ENCODE data around the gene NACC1. TPM values are rescaled to one million over a fixed set of nuclear protein-coding genes. Genes with fewer than 3 reads are reported as not detected.

The NACC1 gene
- total RNA-seq, 1 experiment from 2014 or later: 55.9 TPM

GRCh38 chr19:13112555-13112954 is 5.5 kb upstream of the NACC1 start:
- Mint-ChIP-seq H3K27ac (ENCODE audit: low read depth, unreplicated experiment) (no peak overlapping the region), H3K27me3 (ENCODE audit: insufficient read depth, unreplicated experiment) (no peaks in the 10 kb centered on the region), H3K4me1 (ENCODE audit: insufficient read depth, unreplicated experiment) (peaks cover 5% of the 10 kb centered on the region), H3K9me3 (ENCODE audit: unreplicated experiment) (no peaks in the 10 kb centered on the region), H3K4me3 (ENCODE audit: unreplicated experiment) (no peak overlapping the region), H3K36me3 (ENCODE audit: insufficient read depth, unreplicated experiment) (peaks cover 40% of the 10 kb centered on the region)
- intact Hi-C loops (cut with micrococcal nuclease): no loop called here
- BruUV-seq (replicated peaks): no TSS peak
- TF ChIP-seq CTCF (IDR thresholded peaks at IDR 0.05; ENCODE audit: unreplicated experiment): no peak
- POLR2A ChIA-PET: no interaction called here
- CTCF ChIA-PET: interaction anchor here (1.8 kb wide), 1 partner anchor 19 kb away, joined by 5 read pairs; no protein-coding TSS in a partner anchor
- DNase-seq (ENCODE audit: unreplicated experiment): no peak

GRCh38 chr19:13115936-13116281 is 2.2 kb upstream of the NACC1 start:
- DNase-seq (ENCODE audit: unreplicated experiment): no peak
- ChIA-PET POLR2A (interaction anchor here (0.7 to 5.8 kb wide), 7 partner anchors 12 to 155 kb away, joined by 3 to 61 read pairs (median 4); no protein-coding TSS in a partner anchor), CTCF (interaction anchor here (0.6 to 1.5 kb wide), 4 partner anchors 54 to 133 kb away, joined by 3 read pairs; no protein-coding TSS in a partner anchor)
- Mint-ChIP-seq H3K36me3 (ENCODE audit: insufficient read depth, unreplicated experiment) (peaks cover 26% of the 10 kb centered on the region), H3K4me3 (ENCODE audit: unreplicated experiment) (peak overlapping the region; percentile 98), H3K4me1 (ENCODE audit: insufficient read depth, unreplicated experiment) (peaks cover 19% of the 10 kb centered on the region), H3K9me3 (ENCODE audit: unreplicated experiment) (no peaks in the 10 kb centered on the region), H3K27ac (ENCODE audit: low read depth, unreplicated experiment) (peak overlapping the region; percentile 98), H3K27me3 (ENCODE audit: insufficient read depth, unreplicated experiment) (no peaks in the 10 kb centered on the region)
- no peak for TF ChIP-seq CTCF (IDR thresholded peaks at IDR 0.05; ENCODE audit: unreplicated experiment)
- intact Hi-C loops (cut with micrococcal nuclease): loop anchor here (5.0 kb wide), 2 partner anchors 51 to 631 kb away; a partner anchor contains a TSS
- no TSS peak for BruUV-seq (replicated peaks)

- Mint-ChIP-seq H3K27me3 (ENCODE audit: insufficient read depth, unreplicated experiment) (no peaks in the 10 kb centered on the region), H3K4me3 (ENCODE audit: unreplicated experiment) (peak within 1 kb of the TSS; percentile 98), H3K36me3 (ENCODE audit: insufficient read depth, unreplicated experiment) (peaks cover 26% of the 10 kb centered on the region), H3K4me1 (ENCODE audit: insufficient read depth, unreplicated experiment) (peaks cover 22% of the 10 kb centered on the region), H3K27ac (ENCODE audit: low read depth, unreplicated experiment) (peak within 1 kb of the TSS; percentile 98), H3K9me3 (ENCODE audit: unreplicated experiment) (no peaks in the 10 kb centered on the region)
- no peak for TF ChIP-seq CTCF (IDR thresholded peaks at IDR 0.05; ENCODE audit: unreplicated experiment)
- TSS peak; percentile 75 for BruUV-seq (replicated peaks)
- peak; percentile 95 for DNase-seq (ENCODE audit: unreplicated experiment)
- ChIA-PET CTCF (interaction anchor here (0.6 to 1.5 kb wide), 4 partner anchors 55 to 134 kb away, joined by 3 read pairs; no protein-coding TSS in a partner anchor), POLR2A (interaction anchor here (0.5 to 5.8 kb wide), 12 partner anchors 12 to 189 kb away, joined by 3 to 61 read pairs (median 4); no protein-coding TSS in a partner anchor)
- intact Hi-C loops (cut with micrococcal nuclease): loop anchor here (5.0 kb wide), 2 partner anchors 51 to 631 kb away; a partner anchor contains a TSS
Measured at GRCh38 chr19:13116282-13117175, 1.5 kb upstream of the NACC1 start, which contains the start of gene TRMT1. Gene TRMT1 (minus strand): TSS chr19:13116740. CDS start chr19:13116399, 341 bp downstream.

- DNase-seq (ENCODE audit: unreplicated experiment): no peak
- H3K27ac Mint-ChIP-seq (ENCODE audit: low read depth, unreplicated experiment): peak overlapping the region; percentile 98
- intact Hi-C loops (cut with micrococcal nuclease): loop anchor here (5.0 kb wide), 2 partner anchors 50 to 630 kb away; a partner anchor contains a TSS
- BruUV-seq (replicated peaks): no TSS peak
- H3K4me1 Mint-ChIP-seq (ENCODE audit: insufficient read depth, unreplicated experiment): peaks cover 29% of the 10 kb centered on the region
- peaks cover 20% of the 10 kb centered on the region for H3K36me3 Mint-ChIP-seq (ENCODE audit: insufficient read depth, unreplicated experiment)
- H3K4me3 Mint-ChIP-seq (ENCODE audit: unreplicated experiment): peak overlapping the region; percentile 98
- no peaks in the 10 kb centered on the region for H3K9me3 Mint-ChIP-seq (ENCODE audit: unreplicated experiment)
- CTCF ChIA-PET: interaction anchor here (0.5 to 0.9 kb wide), 2 partner anchors 11 to 148 kb away, joined by 3 read pairs; no protein-coding TSS in a partner anchor
- no peaks in the 10 kb centered on the region for H3K27me3 Mint-ChIP-seq (ENCODE audit: insufficient read depth, unreplicated experiment)
- no peak for TF ChIP-seq CTCF (IDR thresholded peaks at IDR 0.05; ENCODE audit: unreplicated experiment)
- POLR2A ChIA-PET: interaction anchor here (0.6 to 5.8 kb wide), 14 partner anchors 19 to 614 kb away, joined by 3 to 61 read pairs (median 5); partner anchors contain the start of genes IER2 and STX10
Measured at GRCh38 chr19:13117176-13117771, 790 bp upstream of the NACC1 start.
